ENCODE measurements around the gene OSBPL6.

The OSBPL6 gene

DNA sequence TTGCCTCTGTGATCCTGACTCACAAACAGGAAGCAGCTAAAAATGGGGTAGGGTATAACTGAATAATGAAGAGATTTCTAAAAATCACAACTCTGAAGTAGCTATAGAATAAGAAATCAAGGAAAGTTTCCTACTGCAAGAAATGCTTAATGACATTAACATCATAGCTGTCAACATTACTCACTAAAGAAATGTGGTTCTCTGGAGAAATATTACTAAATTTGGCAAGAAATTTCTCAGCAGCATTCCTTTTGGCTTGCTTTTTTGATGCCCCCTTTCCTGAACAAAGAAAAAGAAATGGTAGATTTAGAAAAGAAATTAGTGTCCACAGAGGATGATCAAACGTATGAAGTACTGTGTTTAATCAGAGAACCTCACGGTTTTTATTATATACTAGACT, 247.1 kb downstream of the OSBPL6 start:
- TF ChIP-seq CSDC2 (CRISPR knock-in tag; IDR thresholded peaks at IDR 0.05) (no peak), ZC3H10 (CRISPR knock-in tag; IDR thresholded peaks at IDR 0.05) (no peak), ZNF565 (CRISPR knock-in tag; conservative IDR thresholded peaks at IDR 0.05; ENCODE audit: low read depth) (no peak), CSRNP3 (CRISPR knock-in tag; IDR thresholded peaks at IDR 0.05) (no peak), GLIS3 (CRISPR knock-in tag; IDR thresholded peaks at IDR 0.05) (no peak), RARB (CRISPR knock-in tag; IDR thresholded peaks at IDR 0.05) (no peak), TCF4 (CRISPR knock-in tag; IDR thresholded peaks at IDR 0.05; ENCODE audit: borderline replicate concordance) (no peak), ZFP30 (CRISPR knock-in tag; IDR thresholded peaks at IDR 0.05) (no peak), BACH2 (CRISPR knock-in tag; IDR thresholded peaks at IDR 0.05; ENCODE audit: borderline replicate concordance) (no peak), ESRRG (CRISPR knock-in tag; IDR thresholded peaks at IDR 0.05) (no peak), ZNF8 (CRISPR knock-in tag; IDR thresholded peaks at IDR 0.05) (no peak), OSR1 (CRISPR knock-in tag; IDR thresholded peaks at IDR 0.05) (no peak), PPARA (CRISPR knock-in tag; IDR thresholded peaks at IDR 0.05; ENCODE audit: borderline replicate concordance) (no peak), ARNTL (CRISPR knock-in tag; IDR thresholded peaks at IDR 0.05; ENCODE audit: borderline replicate concordance, low read depth) (no peak), ISL1 (CRISPR knock-in tag; IDR thresholded peaks at IDR 0.05) (no peak), SNAI2 (CRISPR knock-in tag; IDR thresholded peaks at IDR 0.05) (no peak)
- TF ChIP-seq, protein P1, sequence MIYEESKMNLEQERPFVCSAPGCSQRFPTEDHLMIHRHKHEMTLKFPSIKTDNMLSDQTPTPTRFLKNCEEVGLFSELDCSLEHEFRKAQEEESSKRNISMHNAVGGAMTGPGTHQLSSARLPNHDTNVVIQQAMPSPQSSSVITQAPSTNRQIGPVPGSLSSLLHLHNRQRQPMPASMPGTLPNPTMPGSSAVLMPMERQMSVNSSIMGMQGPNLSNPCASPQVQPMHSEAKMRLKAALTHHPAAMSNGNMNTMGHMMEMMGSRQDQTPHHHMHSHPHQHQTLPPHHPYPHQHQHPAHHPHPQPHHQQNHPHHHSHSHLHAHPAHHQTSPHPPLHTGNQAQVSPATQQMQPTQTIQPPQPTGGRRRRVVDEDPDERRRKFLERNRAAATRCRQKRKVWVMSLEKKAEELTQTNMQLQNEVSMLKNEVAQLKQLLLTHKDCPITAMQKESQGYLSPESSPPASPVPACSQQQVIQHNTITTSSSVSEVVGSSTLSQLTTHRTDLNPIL (CRISPR knock-in tag; IDR thresholded peaks at IDR 0.05; ENCODE audit: low read depth), result no peak
- TF ChIP-seq, protein P2, sequence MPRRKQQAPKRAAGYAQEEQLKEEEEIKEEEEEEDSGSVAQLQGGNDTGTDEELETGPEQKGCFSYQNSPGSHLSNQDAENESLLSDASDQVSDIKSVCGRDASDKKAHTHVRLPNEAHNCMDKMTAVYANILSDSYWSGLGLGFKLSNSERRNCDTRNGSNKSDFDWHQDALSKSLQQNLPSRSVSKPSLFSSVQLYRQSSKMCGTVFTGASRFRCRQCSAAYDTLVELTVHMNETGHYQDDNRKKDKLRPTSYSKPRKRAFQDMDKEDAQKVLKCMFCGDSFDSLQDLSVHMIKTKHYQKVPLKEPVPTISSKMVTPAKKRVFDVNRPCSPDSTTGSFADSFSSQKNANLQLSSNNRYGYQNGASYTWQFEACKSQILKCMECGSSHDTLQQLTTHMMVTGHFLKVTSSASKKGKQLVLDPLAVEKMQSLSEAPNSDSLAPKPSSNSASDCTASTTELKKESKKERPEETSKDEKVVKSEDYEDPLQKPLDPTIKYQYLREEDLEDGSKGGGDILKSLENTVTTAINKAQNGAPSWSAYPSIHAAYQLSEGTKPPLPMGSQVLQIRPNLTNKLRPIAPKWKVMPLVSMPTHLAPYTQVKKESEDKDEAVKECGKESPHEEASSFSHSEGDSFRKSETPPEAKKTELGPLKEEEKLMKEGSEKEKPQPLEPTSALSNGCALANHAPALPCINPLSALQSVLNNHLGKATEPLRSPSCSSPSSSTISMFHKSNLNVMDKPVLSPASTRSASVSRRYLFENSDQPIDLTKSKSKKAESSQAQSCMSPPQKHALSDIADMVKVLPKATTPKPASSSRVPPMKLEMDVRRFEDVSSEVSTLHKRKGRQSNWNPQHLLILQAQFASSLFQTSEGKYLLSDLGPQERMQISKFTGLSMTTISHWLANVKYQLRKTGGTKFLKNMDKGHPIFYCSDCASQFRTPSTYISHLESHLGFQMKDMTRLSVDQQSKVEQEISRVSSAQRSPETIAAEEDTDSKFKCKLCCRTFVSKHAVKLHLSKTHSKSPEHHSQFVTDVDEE (CRISPR knock-in tag; IDR thresholded peaks at IDR 0.05), result no peak
- no peak for ATAC-seq

DNA sequence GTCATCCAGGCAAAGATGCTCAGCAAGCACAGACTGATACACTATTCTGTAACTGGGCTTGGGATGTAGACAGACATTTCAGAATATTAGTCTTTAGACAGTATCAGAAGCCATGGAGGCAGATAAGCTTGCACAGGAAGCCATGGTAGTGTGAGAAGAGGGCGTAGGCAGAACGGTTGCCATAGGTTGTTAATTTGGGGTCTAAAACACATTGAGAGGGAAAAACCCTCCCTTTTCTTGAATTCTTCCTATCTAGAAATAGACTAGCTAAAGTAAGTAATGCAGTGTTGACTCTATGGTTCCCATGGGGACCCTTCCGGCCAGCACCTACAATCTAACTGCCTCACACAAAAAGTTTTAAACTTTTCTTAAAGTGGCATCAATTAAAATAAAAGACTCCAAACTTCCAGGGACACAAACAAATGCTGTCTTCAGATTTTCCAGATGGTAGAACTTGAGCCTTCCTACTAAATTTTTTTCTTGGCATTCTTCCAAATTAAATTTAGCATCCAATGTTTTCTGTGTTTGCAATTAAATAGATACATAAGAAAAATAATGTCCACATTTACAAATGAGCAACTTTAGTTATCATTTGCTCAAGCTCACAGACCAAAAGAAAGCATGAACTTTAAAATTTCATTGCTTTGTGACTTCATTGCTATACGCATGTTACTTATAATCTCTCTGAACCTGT, 254.8 kb downstream of the OSBPL6 start:
- ATAC-seq, result no peak
- TF ChIP-seq, protein P3, sequence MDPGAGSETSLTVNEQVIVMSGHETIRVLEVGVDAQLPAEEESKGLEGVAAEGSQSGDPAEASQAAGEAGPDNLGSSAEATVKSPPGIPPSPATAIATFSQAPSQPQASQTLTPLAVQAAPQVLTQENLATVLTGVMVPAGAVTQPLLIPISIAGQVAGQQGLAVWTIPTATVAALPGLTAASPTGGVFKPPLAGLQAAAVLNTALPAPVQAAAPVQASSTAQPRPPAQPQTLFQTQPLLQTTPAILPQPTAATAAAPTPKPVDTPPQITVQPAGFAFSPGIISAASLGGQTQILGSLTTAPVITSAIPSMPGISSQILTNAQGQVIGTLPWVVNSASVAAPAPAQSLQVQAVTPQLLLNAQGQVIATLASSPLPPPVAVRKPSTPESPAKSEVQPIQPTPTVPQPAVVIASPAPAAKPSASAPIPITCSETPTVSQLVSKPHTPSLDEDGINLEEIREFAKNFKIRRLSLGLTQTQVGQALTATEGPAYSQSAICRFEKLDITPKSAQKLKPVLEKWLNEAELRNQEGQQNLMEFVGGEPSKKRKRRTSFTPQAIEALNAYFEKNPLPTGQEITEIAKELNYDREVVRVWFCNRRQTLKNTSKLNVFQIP (CRISPR knock-in tag; IDR thresholded peaks at IDR 0.05; ENCODE audit: borderline replicate concordance, low read depth), result no peak

- no peak for ATAC-seq
- TF ChIP-seq TCF4 (CRISPR knock-in tag; IDR thresholded peaks at IDR 0.05; ENCODE audit: borderline replicate concordance), result no peak
- no peak for TF ChIP-seq BACH2 (CRISPR knock-in tag; IDR thresholded peaks at IDR 0.05; ENCODE audit: borderline replicate concordance)
- TF ChIP-seq, protein P1 (CRISPR knock-in tag; IDR thresholded peaks at IDR 0.05; ENCODE audit: low read depth), result no peak
- TF ChIP-seq, protein P2 (CRISPR knock-in tag; IDR thresholded peaks at IDR 0.05), result no peak
- TF ChIP-seq TOX (CRISPR knock-in tag; IDR thresholded peaks at IDR 0.05; ENCODE audit: borderline replicate concordance), result no peak
- TF ChIP-seq ZNF70 (CRISPR knock-in tag; IDR thresholded peaks at IDR 0.05), result no peak
- TF ChIP-seq CSDC2 (CRISPR knock-in tag; IDR thresholded peaks at IDR 0.05), result no peak
- no peak for TF ChIP-seq ZFP3 (CRISPR knock-in tag; IDR thresholded peaks at IDR 0.05)
- no peak for TF ChIP-seq ZNF8 (CRISPR knock-in tag; IDR thresholded peaks at IDR 0.05)
- TF ChIP-seq ESRRG (CRISPR knock-in tag; IDR thresholded peaks at IDR 0.05), result no peak
- TF ChIP-seq PATZ1 (CRISPR knock-in tag; IDR thresholded peaks at IDR 0.05; ENCODE audit: borderline replicate concordance), result no peak
These were observed 255.6 kb downstream of the OSBPL6 start for GRCh38 chr2:178449700-178450523.
